ENCODE results near the gene ELK1. TPM values are rescaled to one million over a fixed set of nuclear protein-coding genes. Genes with fewer than 3 reads are reported as not detected.

Gene ELK1
- total and polyA plus RNA-seq, 2 of the 8 experiments (the other 6 are each of a cell fraction or from before 2014, with no cell fraction given) = 31.9 to 42.2 TPM

GRCh38 chrX:47614618-47615017 lies 35.7 kb downstream of the ELK1 start:
- Histone ChIP-seq H4K8ac (ENCODE audit: extremely low read depth, insufficient read depth, low read length) (no peak overlapping the region), H2BK15ac (ENCODE audit: low read length) (no peak overlapping the region), H3K23me2 (ENCODE audit: low read depth, low read length) (no peaks in the 10 kb centered on the region), H3K4ac (replicated peaks; ENCODE audit: insufficient read length, low read depth, low read length) (no peak overlapping the region), H3K9me3 (ENCODE audit: insufficient read depth in 2 of 2, low read depth in 1 of 2, low read length in 1 of 2) (no peaks in the 10 kb centered on the region), H3K27me3 (replicated peaks in 1 of 4; ENCODE audit: control insufficient read depth in 3 of 4, extremely low read depth in 1 of 4, insufficient read depth in 3 of 4, low read length in 3 of 4) (no peaks in the 10 kb centered on the region), H4K20me1 (replicated peaks in 1 of 2; ENCODE audit: control insufficient read depth in 1 of 2, insufficient read depth in 2 of 2, low read length in 2 of 2) (no peaks in the 10 kb centered on the region), H3K23ac (ENCODE audit: insufficient read length) (no peak overlapping the region), H3K79me1 (ENCODE audit: low read depth, low read length) (no peaks in the 10 kb centered on the region), H3K4me3 (ENCODE audit: extremely low read depth in 1 of 4, insufficient read depth in 2 of 4, low read depth in 3 of 4, low read length in 4 of 4) (no peak overlapping the region), H3K79me2 (ENCODE audit: control insufficient read depth in 1 of 2, insufficient read depth in 2 of 2, low read length in 2 of 2) (no peaks in the 10 kb centered on the region), H4K5ac (ENCODE audit: insufficient read length, low read depth, low read length) (no peak overlapping the region), H2BK120ac (replicated peaks; ENCODE audit: low read depth, low read length) (no peak overlapping the region), H3K27ac (ENCODE audit: low read depth, low read length) (no peak overlapping the region), H3K56ac (replicated peaks; ENCODE audit: insufficient read length, low read depth, low read length) (no peak overlapping the region), H2BK20ac (ENCODE audit: low read length) (no peak overlapping the region), H2AFZ (ENCODE audit: low read length) (no peak overlapping the region), H3K14ac (ENCODE audit: insufficient read length) (no peak overlapping the region), H3K4me1 (replicated peaks in 1 of 4; ENCODE audit: control insufficient read depth in 3 of 4, insufficient read depth in 4 of 4, low read length in 3 of 4) (no peaks in the 10 kb centered on the region), H2BK12ac (ENCODE audit: low read depth, low read length) (no peak overlapping the region), H2BK5ac (ENCODE audit: low read depth, low read length) (no peak overlapping the region), H3K36me3 (ENCODE audit: control insufficient read depth in 2 of 4, insufficient read depth in 4 of 4, low read length in 3 of 4) (no peaks in the 10 kb centered on the region), H4K91ac (replicated peaks; ENCODE audit: insufficient read length, low read length) (no peak overlapping the region), H3K18ac (ENCODE audit: extremely low read depth, low read length) (no peak overlapping the region), H3K4me2 (ENCODE audit: insufficient read depth in 1 of 2, low read depth in 2 of 2, low read length in 2 of 2) (no peak overlapping the region), H3K9ac (replicated peaks in 1 of 4; ENCODE audit: extremely low read depth in 1 of 4, low read depth in 3 of 4, low read length in 3 of 4) (no peak overlapping the region), H2AK5ac (ENCODE audit: low read depth, low read length) (no peak overlapping the region)
- ChIA-PET POLR2A (ENCODE audit: partially characterized antibody) (interaction anchor here (1.4 kb wide), 1 partner anchor 33 kb away, joined by 5 read pairs; the partner anchor contains the start of gene TIMP1), CTCF (ENCODE audit: partially characterized antibody) (interaction anchor here (0.8 to 2.1 kb wide), 4 partner anchors 11 to 53 kb away, joined by 4 to 5 read pairs (median 4); no protein-coding TSS in a partner anchor)
- TF ChIP-seq SP1 (IDR thresholded peaks at IDR 0.05; ENCODE audit: low read depth, low read length) (no peak), TEAD4 (IDR thresholded peaks at IDR 0.05; ENCODE audit: low read depth, low read length) (no peak), SUZ12 (IDR thresholded peaks at IDR 0.05; ENCODE audit: low read length) (no peak), RXRA (IDR thresholded peaks at IDR 0.05; ENCODE audit: insufficient read depth, low read depth, low read length) (no peak), ATF3 (IDR thresholded peaks at IDR 0.05; ENCODE audit: insufficient read depth, low read depth, low read length) (no peak), SP4 (IDR thresholded peaks at IDR 0.05; ENCODE audit: low read length) (no peak)
- WGBS, 2 experiments (ENCODE audit: extremely low coverage in 1 of 2, insufficient coverage in 1 of 2, insufficient read length in 1 of 2, insufficient replicate concordance in 2 of 2, low coverage in 1 of 2, low lambda C conversion rate in 2 of 2, missing lambda C conversion rate in 1 of 2) = 79% methylated on average over 4 of the region's 5 CpGs; no CpG with 5 or more reads in 1 of the 2 experiments
- no peak for DNase-seq (ENCODE audit: low read depth in 1 of 2, low spot score in 2 of 2)
- no peak for FAIRE-seq

Data from H1 (cell line).